ENCODE data around the gene UFSP1.
A peak's percentile ranks its signal among the peaks of the same experiment; 100 is the strongest.

The UFSP1 gene

GRCh38 chr7:100875356-100875751 is 14.2 kb downstream of the UFSP1 start:
- no peak for TF ChIP-seq CTCF (IDR thresholded peaks at IDR 0.05; ENCODE audit: insufficient read depth, missing control alignments)
- FAIRE-seq (no peak), DNase-seq (ENCODE audit: insufficient read length, low spot score) (no peak)

- no peak for FAIRE-seq
- TF ChIP-seq CTCF (IDR thresholded peaks at IDR 0.05; ENCODE audit: insufficient read depth, missing control alignments), result no peak
- peak; percentile 98 for DNase-seq (ENCODE audit: insufficient read length, low spot score)
Observed at GRCh38 chr7:100874577-100875355, 14.7 kb downstream of the UFSP1 start, which contains the start of gene SRRT. Gene SRRT (plus strand): TSS chr7:100875103. CDS start chr7:100875591, 488 bp downstream.

- no peak for DNase-seq (ENCODE audit: insufficient read length, low spot score)
- no peak for FAIRE-seq
- TF ChIP-seq CTCF (IDR thresholded peaks at IDR 0.05; ENCODE audit: insufficient read depth, missing control alignments), result no peak
Observed at GRCh38 chr7:100874300-100874576, 15.3 kb downstream of the UFSP1 start.

- no peak for DNase-seq (ENCODE audit: insufficient read length, low spot score)
- no peak for TF ChIP-seq CTCF (IDR thresholded peaks at IDR 0.05; ENCODE audit: insufficient read depth, missing control alignments)
- no peak for FAIRE-seq
Observed at GRCh38 chr7:100873599-100874299, 15.8 kb downstream of the UFSP1 start.

- no peak for TF ChIP-seq CTCF (IDR thresholded peaks at IDR 0.05; ENCODE audit: insufficient read depth, missing control alignments)
- no peak for DNase-seq (ENCODE audit: insufficient read length, low spot score)
- no peak for FAIRE-seq
Observed at GRCh38 chr7:100867776-100868485, 21.6 kb downstream of the UFSP1 start.

- DNase-seq (ENCODE audit: insufficient read length, low spot score) (no peak), FAIRE-seq (no peak)
- TF ChIP-seq CTCF (IDR thresholded peaks at IDR 0.05; ENCODE audit: insufficient read depth, missing control alignments), result no peak
Observed at GRCh38 chr7:100867040-100867775, 22.3 kb downstream of the UFSP1 start, which contains the start of gene TRIP6. Gene TRIP6 (plus strand): TSS chr7:100867387. CDS start chr7:100867498, 111 bp downstream.
